GM12891 (cell line): ENCODE measurements around the gene ZBTB21.

ENCODE experiments used
- DNase-seq: peaks from one replicate; pipeline ENCODE4 v3.0.0; 2011; ENCODE audit warnings: low spot score; ENCODE audit not compliant: insufficient read length
- FAIRE-seq: peaks from 2 replicates; lab custom pipeline; 2011; peaks lifted over from hg19 to GRCh38; lab: Jason Lieb, UNC
- PAX5 ChIP-seq: IDR thresholded peaks from 2 replicates; pipeline ENCODE4 v1.6.1; 2011; ENCODE audit warnings: low read length, moderate library complexity, mild to moderate bottlenecking; ENCODE audit not compliant: insufficient read depth, severe bottlenecking
- POLR2A ChIP-seq: IDR thresholded peaks from 2 replicates; pipeline ENCODE4 v1.6.1; 2011; ENCODE audit warnings: low read depth, low read length, control low read depth
- POLR2AphosphoS5 ChIP-seq: IDR thresholded peaks from 2 replicates; pipeline ENCODE4 v1.6.1; 2011; ENCODE audit warnings: low read depth, low read length, control low read depth
- POU2F2 ChIP-seq: IDR thresholded peaks from 2 replicates; pipeline ENCODE4 v1.6.1; 2011; ENCODE audit warnings: low read depth, mild to moderate bottlenecking, control low read depth, low read length, moderate library complexity
- SPI1 ChIP-seq: IDR thresholded peaks from 2 replicates; pipeline ENCODE4 v1.6.1; 2011; ENCODE audit warnings: low read depth, low read length, control low read depth
- TAF1 ChIP-seq: IDR thresholded peaks from 2 replicates; pipeline ENCODE4 v1.6.1; 2011; ENCODE audit warnings: low read depth, low read length, control low read depth

Gene ZBTB21

GRCh38 chr21:41979751-41980369 lies 30.3 kb downstream of the ZBTB21 start:
- TF ChIP-seq TAF1 (no peak), PAX5 (no peak), SPI1 (no peak), POU2F2 (no peak), POLR2AphosphoS5 (no peak), POLR2A (no peak)
- FAIRE-seq (no peak), DNase-seq (no peak)

GRCh38 chr21:41979335-41979734 lies 30.8 kb downstream of the ZBTB21 start:
- no peak for DNase-seq
- TF ChIP-seq POU2F2: no peak
- no peak for TF ChIP-seq PAX5
- TF ChIP-seq POLR2A: no peak
- no peak for TF ChIP-seq SPI1
- TF ChIP-seq TAF1: no peak
- no peak for TF ChIP-seq POLR2AphosphoS5
- no peak for FAIRE-seq

GRCh38 chr21:41977034-41977950 lies 32.9 kb downstream of the ZBTB21 start:
- FAIRE-seq (no peak), DNase-seq (no peak)
- TF ChIP-seq TAF1: no peak
- TF ChIP-seq POLR2AphosphoS5: no peak
- no peak for TF ChIP-seq POLR2A
- TF ChIP-seq PAX5: no peak
- TF ChIP-seq POU2F2: no peak
- no peak for TF ChIP-seq SPI1

- no peak for DNase-seq
- no peak for FAIRE-seq
- TF ChIP-seq POLR2AphosphoS5: no peak
- no peak for TF ChIP-seq POU2F2
- no peak for TF ChIP-seq SPI1
- TF ChIP-seq TAF1: no peak
- no peak for TF ChIP-seq PAX5
- no peak for TF ChIP-seq POLR2A
Measured at GRCh38 chr21:41976611-41977010, 33.5 kb downstream of the ZBTB21 start.

GRCh38 chr21:41975391-41976272 lies 34.5 kb downstream of the ZBTB21 start:
- TF ChIP-seq PAX5 (no peak), POLR2A (no peak), SPI1 (no peak), TAF1 (no peak), POU2F2 (no peak), POLR2AphosphoS5 (no peak)
- no peak for DNase-seq
- FAIRE-seq: no peak

- TF ChIP-seq TAF1 (no peak), SPI1 (no peak), POLR2A (no peak), POU2F2 (no peak), POLR2AphosphoS5 (no peak), PAX5 (no peak)
- FAIRE-seq (no peak), DNase-seq (no peak)
Measured at GRCh38 chr21:41974752-41975053, 35.5 kb downstream of the ZBTB21 start.

- TF ChIP-seq POLR2A: no peak
- TF ChIP-seq SPI1: peak; percentile 45
- FAIRE-seq: no peak
- no peak for DNase-seq
Measured at GRCh38 chr21:41973861-41974751, 36.1 kb downstream of the ZBTB21 start.

GRCh38 chr21:41973427-41973831 lies 36.7 kb downstream of the ZBTB21 start:
- FAIRE-seq: no peak
- TF ChIP-seq TAF1 (no peak), PAX5 (no peak), POLR2AphosphoS5 (no peak), POU2F2 (no peak), POLR2A (no peak), SPI1 (no peak)
- no peak for DNase-seq
